K562 (cell line): Measurements from ENCODE around the gene MADD. TPM values are rescaled to one million over a fixed set of nuclear protein-coding genes. Genes with fewer than 3 reads are reported as not detected.

ENCODE experiments used
- E2F6 ChIP-seq, 2 experiments: IDR thresholded peaks; 2 replicates each; pipeline ENCODE4 v1.6.1; 2011; ENCODE audit warnings: borderline replicate concordance in 1 of 2, control low read depth in 1 of 2, low read depth in 1 of 2, low read length in 1 of 2, mild to moderate bottlenecking in 1 of 2, mixed read lengths in 1 of 2, moderate library complexity in 1 of 2; ENCODE audit not compliant: insufficient read depth in 1 of 2, insufficient read length in 1 of 2, poor library complexity in 1 of 2, severe bottlenecking in 1 of 2; ENCODE audit errors: extremely low read depth in 1 of 2
- NUFIP1 ChIP-seq: fragments of 450-650 bp; IDR thresholded peaks from 2 replicates; pipeline ENCODE4 v1.6.1; 2018; ENCODE audit not compliant: partially characterized antibody
- ZBTB49 ChIP-seq: sonication (generic); formaldehyde crosslinking; IDR thresholded peaks from 2 replicates; pipeline ENCODE4 v1.8.0; 2022; ENCODE audit warnings: missing genetic modification reagents, mild to moderate bottlenecking, borderline replicate concordance
- ZNF354B ChIP-seq: fragments of 250-450 bp; sonication (Bioruptor Pico); IDR thresholded peaks from 2 replicates; pipeline ENCODE4 v1.4.0; 2020
- ZNF407 ChIP-seq: fragments of 450-650 bp; IDR thresholded peaks from 2 replicates; pipeline ENCODE4 v1.6.1; 2016; ENCODE audit warnings: low read depth
- ZNF699 ChIP-seq: fragments of 250-450 bp; sonication (Bioruptor Pico); IDR thresholded peaks from 2 replicates; pipeline ENCODE4 v1.8.0; 2021; ENCODE audit warnings: mild to moderate bottlenecking, moderate library complexity; ENCODE audit not compliant: insufficient replicate concordance
- polyA plus RNA-seq, 8 experiments: library from polyadenylated mRNA; depleted of rRNA in 4 of 8; stranded (reverse) in 5 of 8; unstranded in 3 of 8; fragments of >200 nt; fragmentation: Nextera tagmentation in 2 of 8; fragmentation: Illumina TruSeq in 1 of 8; extraction: Ambion mirVana in 2 of 8; extraction: Trizol in 1 of 8; gene quantifications; 2 replicates each; pipeline versions ENCODE4 v1.2.1 to v1.2.3, GENCODE V29; 2011 to 2014; ENCODE audit warnings: inconsistent platforms in 1 of 8, missing spikeins in 1 of 8
- total RNA-seq, 7 experiments: library from RNA; depleted of rRNA in 6 of 7; stranded (reverse); fragments of >200 nt in 6 of 7; fragmentation: Illumina TruSeq in 2 of 7; extraction: Trizol in 2 of 7; gene quantifications; 2 replicates each; pipeline versions ENCODE4 v1.2.1 to v1.2.3, GENCODE V29; 2011 to 2021; ENCODE audit warnings: low replicate concordance in 1 of 7

The MADD gene
- total and polyA plus RNA-seq, 9 of the 15 experiments (the other 6 are each of a cell fraction or from before 2014, with no cell fraction given) = 0.68 to 57.6 (median 33.6) TPM

- TF ChIP-seq E2F6 (IDR thresholded peaks at IDR 0.05; ENCODE audit: borderline replicate concordance in 1 of 2, extremely low read depth in 1 of 2, insufficient read depth in 1 of 2, insufficient read length in 1 of 2, low read depth in 1 of 2, low read length in 1 of 2, poor library complexity in 1 of 2, severe bottlenecking in 1 of 2) = peak; percentile 73 to 84
- TF ChIP-seq ZNF407 = no peak
- TF ChIP-seq ZNF354B (CRISPR knock-in tag) = no peak
- no peak for TF ChIP-seq NUFIP1
- no peak for TF ChIP-seq ZNF699 (CRISPR knock-in tag)
- TF ChIP-seq ZBTB49 (CRISPR knock-in tag) = no peak
Observed at GRCh38 chr11:47269829-47270305, at the start of gene MADD (continued).
